Upper lobe of left lung (tissue), 4 donors: ENCODE measurements around the gene GAB2.

Experiments
- POLR2AphosphoS5 ChIP-seq, 2 donors: sonication (generic); formaldehyde crosslinking; IDR thresholded peaks; one replicate each; pipeline ENCODE4 v1.5.1; 2017; ENCODE audit warnings: antibody characterized with exemption in 2 of 2
- TF ChIP-seq, protein P1 (sequence below), 6 experiments: fragments of 450-650 bp in 4 of 6; fragments of 200-600 bp in 2 of 6; sonication (generic) in 2 of 6; IDR thresholded peaks; one replicate each; pipeline ENCODE4 v1.5.1; 2016 to 2019; ENCODE audit warnings: antibody characterized with exemption in 6 of 6

DNA sequence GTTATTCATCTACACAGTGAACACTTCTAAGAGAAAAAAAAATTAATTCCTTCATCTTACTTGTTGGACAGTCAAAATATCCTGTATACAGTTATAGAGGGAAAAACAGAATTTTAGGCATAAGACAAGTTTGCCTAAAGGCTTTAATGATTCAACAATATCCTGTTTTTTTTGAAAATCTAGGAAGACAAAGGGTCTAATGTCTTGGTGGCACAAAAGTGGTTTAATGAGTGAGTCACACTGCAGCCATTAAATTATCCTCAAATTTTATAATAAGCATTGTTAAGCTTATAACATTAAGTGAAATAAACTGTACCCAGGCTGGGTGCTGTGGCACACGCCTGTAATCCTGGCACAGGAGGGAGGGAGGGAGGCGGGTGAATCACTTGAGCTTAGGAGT lies 72.9 kb downstream of the GAB2 start:
- TF ChIP-seq, protein P1, sequence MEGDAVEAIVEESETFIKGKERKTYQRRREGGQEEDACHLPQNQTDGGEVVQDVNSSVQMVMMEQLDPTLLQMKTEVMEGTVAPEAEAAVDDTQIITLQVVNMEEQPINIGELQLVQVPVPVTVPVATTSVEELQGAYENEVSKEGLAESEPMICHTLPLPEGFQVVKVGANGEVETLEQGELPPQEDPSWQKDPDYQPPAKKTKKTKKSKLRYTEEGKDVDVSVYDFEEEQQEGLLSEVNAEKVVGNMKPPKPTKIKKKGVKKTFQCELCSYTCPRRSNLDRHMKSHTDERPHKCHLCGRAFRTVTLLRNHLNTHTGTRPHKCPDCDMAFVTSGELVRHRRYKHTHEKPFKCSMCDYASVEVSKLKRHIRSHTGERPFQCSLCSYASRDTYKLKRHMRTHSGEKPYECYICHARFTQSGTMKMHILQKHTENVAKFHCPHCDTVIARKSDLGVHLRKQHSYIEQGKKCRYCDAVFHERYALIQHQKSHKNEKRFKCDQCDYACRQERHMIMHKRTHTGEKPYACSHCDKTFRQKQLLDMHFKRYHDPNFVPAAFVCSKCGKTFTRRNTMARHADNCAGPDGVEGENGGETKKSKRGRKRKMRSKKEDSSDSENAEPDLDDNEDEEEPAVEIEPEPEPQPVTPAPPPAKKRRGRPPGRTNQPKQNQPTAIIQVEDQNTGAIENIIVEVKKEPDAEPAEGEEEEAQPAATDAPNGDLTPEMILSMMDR (IDR thresholded peaks at IDR 0.05): no peak
- no peak for TF ChIP-seq POLR2AphosphoS5 (IDR thresholded peaks at IDR 0.05)
